Measurements from ENCODE around the gene FBXL20.
"Not testable (repeated sequence)": the region's sequence is repeated elsewhere in the genome, so short reads cannot be mapped to it uniquely, and the experiment has no call there.

The FBXL20 gene

DNA sequence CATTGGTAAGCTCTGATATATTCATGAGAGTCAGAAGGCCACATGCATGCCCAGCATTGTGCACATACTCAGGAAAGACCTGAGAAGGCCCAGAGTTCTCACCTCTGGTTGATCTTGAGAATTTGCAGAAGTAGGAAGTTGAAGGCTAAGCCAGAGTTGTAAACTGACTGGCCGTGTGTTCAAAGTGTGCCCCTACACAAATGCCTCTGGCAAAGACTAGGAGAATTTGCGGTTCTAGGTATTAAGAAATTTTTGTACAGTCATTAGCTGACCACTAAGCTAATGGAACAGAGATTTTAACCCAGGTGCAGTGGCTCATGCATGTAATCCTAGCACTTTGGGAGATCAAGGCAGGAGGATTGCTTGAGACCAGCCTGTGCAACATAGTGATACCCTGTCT lies 25.0 kb downstream of the FBXL20 start:
- DNase-seq, result no peak

DNA sequence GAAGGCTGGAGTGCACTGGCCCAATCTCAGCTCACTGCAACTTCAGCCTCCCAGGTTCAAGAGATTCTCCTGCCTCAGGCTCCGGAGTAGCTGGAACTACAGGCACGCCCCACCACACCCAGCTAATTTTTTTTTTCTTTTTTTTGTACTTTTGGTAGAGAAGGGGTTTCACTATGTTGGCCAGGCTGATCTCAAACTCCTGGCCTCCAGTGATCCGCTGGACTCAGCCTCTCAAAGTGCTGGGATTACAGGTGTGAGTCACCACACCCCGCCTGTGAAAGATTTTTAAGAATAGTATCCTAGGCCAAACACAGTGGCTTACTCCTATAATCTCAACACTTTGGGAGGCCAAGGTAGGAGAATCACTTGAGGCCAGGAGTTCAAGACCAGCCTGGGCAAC lies 33.6 kb downstream of the FBXL20 start:
- not testable (repeated sequence) for DNase-seq

DNA sequence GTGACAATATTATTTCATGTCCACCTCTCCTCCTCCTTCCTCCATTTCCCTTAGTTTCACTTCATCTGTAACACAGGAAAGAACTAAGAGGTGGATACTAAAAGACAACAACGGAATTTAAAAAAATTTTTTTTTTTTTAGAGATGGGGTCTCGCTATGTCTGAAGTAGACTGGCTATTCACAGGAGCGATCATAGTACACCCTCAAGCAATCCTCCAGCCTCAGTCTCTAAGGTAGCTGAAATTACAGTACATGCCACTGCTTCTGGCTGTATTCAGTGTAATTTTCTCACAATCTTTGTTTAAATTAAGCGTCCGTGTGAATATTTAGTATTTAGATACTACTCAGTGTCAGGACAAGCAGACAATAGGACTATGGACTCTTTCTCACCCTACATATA lies 35.6 kb downstream of the FBXL20 start:
- DNase-seq, result no peak

DNA sequence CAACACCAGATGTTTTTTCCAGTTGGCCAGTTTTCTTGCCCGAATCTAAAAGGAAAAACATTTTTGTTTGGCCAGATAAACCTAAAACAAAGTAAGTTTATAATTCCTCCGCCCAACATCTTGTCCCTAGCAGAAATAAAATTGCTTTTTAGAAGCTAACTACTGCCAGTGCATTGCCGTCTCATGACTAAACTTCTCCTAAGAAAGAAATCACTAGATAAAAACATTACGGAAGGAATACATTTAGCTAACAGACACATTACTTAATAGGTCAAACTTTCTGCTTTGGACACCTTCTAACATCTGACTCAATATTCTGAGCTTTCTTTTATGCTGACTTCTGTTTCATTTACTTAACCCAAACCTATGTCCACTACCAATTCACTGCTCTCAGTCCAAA lies 36.2 kb downstream of the FBXL20 start:
- DNase-seq, result no peak

DNA sequence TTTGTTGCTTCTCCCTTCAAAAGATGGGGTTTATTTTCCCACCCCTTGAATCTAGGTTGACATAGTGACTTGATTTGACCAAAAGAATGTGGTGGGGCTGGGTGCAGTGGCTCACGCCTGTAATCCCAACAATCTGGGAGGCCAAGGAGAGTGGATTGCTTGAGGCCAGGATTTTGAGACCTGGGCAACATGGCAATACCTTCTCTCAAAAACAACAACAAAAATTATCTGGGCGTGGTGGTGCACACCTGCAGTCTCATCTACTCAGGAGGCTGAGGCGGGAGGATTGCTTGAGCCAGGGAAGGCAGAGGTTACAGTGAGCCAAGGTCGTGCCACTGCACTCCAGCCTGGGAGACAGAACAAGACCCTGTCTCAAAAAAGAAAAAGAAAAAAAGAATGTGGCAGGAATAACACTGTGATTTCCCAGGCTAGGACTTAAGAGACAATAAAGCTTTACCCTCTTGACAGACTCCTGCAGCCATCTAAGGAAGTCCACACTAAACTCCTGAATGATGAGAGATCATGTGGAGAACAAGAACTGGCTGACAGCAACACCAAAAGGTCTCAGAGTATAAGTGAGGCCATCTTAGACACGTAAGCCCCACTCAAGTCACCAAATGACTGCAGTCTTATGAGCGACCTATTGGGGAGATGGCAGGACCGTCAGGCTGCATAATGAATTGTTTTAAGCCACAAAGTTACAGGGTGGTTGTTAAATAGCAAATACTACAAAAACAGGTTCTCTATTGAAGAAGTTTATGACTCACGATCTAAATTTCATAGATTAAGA lies 37.0 kb downstream of the FBXL20 start:
- no peak for DNase-seq

DNA sequence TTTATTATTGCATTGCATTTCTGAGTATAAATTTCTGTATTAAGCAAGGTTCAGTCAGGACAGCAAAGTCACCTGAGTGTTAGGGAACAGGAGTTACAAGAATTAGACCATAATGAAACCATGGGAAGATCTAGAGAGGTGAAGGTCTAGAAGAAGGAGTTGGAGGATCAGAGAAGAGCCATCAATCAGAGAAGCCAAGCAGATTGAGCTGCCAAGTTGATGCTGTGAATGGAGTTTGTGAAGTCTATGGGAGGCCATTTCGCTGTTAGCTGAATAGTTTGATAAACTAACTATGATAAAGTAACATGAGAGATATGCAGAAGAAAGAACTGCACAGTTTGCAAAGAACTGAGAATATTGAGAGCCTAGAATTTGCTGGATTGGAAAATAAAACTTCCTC lies 40.4 kb downstream of the FBXL20 start:
- DNase-seq, result no peak

DNA sequence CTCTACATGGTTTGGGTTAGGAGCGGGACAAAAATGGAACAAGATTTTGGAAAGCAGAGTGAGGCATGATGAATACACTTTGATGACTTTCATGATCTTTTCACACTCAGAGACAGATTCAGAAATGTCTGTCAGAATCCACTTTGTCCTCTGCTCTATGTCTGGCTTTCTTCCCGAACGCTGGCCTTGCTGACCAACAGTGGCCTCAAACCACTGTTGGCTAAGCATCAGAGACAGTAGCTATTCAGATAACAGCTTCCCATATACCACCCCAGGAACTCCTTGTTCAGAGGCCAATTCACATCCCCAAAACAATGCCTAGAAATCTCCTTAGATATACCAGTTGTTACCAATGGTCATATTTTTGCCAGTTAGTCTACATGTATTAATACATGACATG lies 40.9 kb downstream of the FBXL20 start:
- DNase-seq, result no peak

DNA sequence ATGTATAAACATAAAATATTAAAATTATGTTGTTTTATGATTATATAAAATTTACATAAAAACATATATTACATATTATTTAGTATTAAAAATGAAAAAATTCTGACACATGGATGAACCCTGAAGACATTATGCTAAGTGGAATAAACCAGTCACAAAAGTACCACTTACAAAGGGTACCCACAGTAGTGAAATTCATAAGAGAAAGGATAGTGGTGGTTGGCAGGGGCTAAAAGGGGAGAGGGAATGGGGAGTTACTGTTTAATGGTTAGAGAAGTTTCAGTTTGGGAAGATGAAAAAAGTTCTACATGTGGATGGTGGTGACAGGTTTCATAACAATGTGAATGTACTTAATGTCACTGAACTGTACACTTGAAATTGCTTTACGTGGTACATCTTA lies 41.4 kb downstream of the FBXL20 start:
- DNase-seq, result no peak

DNA sequence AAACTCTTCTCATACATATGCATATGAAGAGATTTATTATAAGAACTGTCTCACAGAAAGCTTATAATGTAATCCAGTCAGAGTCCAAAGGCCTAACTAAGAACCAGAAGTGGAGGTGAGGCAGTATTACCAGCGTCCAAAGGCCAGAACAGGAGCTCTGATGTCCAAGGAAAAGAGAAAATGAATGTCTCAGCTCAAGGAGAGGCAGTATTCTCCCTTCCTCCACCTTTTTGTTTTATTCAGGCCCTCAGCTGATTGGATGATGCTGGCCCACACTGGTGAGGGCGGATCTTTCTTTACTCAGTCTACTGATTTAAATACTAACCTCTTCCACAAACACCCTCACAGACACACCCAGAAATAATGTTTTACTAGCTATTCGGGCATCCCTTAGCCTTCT lies 43.4 kb downstream of the FBXL20 start:
- no peak for DNase-seq

DNA sequence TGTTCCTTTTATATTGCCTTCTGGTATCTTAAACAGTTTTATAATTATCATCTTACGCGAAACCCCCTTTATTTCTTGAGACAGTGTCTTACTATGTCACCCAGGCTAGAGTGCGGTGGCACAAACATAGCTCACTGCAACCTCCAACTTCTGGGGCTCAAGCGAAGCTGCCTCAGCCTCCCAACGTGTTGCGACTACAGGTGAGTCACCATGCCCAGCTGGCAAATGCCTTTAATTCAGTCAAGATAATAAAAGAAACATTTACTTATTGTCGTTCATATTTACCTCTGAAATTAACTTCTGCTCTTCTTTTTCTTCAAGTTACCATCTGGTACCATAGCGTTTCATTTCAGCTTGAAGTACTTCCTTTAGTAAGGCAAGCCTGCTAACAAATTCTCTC lies 43.9 kb downstream of the FBXL20 start:
- DNase-seq, result no peak

DNA sequence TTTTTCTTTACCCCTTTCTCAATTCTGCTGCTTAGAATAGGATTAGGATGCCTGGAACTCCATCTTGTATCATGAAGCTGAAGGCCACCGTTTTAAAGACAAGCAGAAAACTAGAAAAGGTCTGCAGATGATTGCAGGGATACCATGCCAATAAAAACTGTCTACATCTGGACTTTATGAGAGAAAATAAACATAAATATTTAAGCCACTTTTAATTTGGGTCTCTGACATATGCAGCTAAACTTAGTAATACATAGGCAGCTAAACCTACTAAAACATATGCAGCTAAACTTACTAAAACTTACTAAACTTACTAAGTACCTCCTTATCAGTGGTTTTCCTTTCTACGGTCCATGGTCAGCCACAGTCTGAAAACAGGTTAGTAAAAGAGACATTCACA lies 48.4 kb downstream of the FBXL20 start:
- no peak for DNase-seq

DNA sequence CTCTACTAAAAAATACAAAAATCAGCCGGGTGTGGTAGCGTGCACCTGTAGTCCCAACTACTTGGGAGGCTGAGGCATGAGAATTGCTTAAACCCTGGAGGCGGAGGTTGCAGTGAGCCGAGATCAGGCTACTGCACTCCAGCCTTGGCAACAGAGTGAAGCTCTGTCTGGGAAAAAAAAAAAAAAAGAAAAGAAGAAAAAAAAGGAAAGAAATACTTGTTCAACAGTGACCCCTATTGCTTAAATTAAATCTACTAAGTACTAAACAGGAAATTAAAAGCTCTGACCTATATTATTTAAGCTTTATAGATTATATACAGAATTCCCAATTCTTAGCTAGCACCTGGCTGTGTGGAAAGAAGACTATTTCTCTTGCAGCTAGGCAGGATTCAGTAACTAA lies 48.9 kb downstream of the FBXL20 start:
- DNase-seq, result no peak

DNA sequence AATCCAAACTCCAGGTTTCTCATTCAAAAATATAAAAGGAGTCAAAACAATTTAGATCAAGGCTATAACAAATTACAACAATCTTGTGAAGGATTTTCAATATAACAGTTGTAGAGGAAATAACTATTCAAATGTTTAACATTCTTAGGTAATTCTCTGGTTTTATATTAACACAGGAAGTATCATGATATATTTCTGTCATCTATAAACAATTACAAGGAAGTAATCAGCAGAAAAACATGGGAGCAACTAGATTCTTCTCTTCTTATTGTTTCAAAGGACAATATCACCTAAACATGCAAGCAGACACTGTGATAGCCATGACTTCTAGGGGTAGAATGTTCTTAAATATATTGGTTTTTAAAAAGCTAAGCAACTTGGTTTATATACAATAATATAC lies 49.9 kb downstream of the FBXL20 start:
- no peak for DNase-seq

DNA sequence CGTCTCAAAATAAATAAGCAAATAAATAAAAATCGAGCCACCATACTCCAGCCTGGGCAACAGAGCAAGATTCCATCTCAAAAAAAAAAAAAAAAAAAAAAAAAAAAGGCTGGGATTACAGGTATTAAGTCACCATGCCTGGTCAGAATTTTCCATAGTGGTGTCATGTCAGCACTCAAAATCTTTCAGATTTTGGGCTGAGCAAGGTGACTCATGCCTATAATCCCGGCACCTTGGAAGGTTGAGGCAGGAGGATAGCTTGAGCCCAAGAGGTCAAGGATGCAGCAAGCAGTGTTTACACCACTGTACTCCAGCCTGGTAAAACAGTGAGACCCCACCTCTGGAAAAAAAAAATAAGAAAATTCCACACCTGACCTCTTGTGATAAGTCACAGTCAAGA lies 52.2 kb downstream of the FBXL20 start:
- DNase-seq, result no peak

DNA sequence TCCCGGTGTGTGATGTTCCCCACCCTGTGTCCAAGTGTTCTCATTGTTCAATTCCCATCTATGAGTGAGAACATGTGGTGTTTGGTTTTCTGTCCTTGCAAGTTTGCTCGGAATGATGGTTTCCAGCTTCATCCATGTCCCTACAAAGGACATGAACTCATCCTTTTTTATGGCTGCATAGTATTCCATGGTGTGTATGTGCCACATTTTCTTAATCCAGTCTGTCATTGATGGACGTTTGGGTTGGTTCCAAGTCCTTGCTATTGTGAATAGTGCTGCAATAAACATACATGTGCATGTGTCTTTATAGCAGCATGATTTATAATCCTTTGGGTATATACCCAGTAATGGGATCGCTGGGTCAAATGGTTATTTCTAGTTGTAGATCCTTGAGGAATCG lies 54.6 kb downstream of the FBXL20 start:
- DNase-seq, result not testable (repeated sequence)

DNA sequence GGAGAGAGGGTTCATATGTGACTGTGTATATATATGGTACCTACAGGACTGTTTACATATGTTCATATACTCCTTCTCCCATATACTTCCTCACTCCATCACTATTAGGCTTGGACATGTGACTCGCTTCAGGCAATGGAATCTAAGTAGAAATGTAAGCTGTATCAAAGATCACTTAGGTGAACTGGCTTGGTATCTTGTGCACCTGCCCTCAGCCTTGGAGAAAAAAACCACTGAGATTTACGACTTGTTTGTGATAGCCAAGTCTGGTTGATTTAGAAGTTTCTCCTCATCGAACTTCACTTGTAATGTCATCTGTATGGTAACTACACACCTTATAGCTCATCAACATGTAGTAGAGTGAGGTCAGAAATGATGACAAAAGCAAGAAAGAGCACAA lies 59.9 kb downstream of the FBXL20 start:
- DNase-seq, result no peak

DNA sequence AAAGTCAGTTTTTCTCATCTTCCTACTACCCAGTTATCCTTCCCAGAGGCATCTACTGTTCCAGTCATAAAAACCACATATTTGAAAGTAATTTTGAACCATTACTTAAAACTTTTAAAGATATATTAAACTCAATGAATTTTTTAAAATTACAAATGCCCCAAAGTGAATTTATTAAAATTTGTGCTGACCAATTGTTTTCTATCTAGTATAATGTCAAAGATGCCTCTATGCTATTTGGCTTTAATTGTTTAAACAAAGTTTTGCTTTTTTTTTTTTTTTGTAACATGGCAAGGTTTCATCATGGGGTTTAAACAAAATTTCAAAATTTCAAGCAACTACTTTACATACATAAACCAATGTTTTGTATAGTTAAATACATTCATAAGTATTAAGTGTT lies 60.7 kb downstream of the FBXL20 start:
- no peak for DNase-seq

DNA sequence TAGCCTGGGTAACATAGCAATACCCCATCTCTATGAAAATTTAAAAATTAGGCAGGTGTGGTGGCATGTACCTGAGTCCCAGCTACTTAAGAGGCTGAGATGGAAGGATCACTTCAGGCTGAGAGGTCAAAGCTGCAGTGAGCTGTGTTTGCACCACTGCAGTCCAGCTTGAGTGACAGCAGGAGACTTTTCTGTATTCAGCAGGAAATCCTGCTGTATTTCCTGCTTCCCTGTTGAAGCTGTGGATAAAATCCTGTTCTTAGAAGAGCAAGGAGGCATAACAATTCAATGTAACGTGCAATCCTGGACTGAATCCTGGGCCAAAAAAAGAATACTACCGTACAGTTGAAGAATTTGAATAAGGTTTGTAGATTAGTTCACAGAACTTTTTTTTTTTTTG lies 62.2 kb downstream of the FBXL20 start:
- DNase-seq, result no peak

DNA sequence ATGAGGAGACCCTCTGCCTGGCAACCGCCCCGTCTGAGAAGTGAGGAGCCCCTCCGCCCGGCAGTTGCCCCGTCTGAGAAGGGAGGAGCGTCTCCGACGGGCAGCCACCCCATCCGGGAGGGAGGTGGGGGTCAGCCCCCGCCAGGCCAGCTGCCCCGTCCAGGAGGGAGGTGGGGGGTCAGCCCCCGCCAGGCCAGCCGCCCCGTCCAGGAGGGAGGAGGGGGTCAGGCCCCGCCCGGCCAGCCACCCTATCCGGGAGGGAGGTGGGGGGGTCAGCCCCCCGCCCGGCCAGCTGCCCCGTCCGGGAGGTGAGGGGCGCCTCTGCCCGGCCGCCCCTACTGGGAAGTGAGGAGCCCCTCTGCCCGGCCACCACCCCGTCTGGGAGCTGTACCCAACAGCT lies 63.8 kb downstream of the FBXL20 start:
- DNase-seq, result not testable (repeated sequence)

DNA sequence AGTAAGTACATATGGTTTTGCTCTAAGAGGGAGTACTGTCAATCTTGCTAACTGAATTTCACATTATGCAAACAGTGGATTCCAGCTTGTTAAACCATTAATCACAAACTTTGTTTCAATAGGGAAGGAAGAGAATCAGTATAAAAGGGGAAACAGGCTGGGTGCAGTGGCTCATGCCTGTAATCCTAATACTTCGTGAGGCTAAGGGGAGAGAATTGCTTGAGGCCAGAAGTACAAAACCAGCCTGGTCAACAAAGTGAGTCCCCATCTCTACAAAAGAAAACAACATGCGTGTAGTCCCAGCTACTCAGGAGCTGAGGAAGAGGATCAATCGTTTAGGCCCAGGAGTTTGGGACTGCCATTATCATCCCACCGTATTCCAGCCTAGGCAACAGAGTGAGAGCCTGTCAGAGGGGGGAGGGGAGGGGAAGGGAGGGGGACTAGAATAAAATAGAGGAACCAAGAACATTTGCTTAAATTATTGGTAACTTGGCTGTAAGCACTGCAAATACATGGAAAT lies 65.7 kb downstream of the FBXL20 start:
- no peak for DNase-seq

DNA sequence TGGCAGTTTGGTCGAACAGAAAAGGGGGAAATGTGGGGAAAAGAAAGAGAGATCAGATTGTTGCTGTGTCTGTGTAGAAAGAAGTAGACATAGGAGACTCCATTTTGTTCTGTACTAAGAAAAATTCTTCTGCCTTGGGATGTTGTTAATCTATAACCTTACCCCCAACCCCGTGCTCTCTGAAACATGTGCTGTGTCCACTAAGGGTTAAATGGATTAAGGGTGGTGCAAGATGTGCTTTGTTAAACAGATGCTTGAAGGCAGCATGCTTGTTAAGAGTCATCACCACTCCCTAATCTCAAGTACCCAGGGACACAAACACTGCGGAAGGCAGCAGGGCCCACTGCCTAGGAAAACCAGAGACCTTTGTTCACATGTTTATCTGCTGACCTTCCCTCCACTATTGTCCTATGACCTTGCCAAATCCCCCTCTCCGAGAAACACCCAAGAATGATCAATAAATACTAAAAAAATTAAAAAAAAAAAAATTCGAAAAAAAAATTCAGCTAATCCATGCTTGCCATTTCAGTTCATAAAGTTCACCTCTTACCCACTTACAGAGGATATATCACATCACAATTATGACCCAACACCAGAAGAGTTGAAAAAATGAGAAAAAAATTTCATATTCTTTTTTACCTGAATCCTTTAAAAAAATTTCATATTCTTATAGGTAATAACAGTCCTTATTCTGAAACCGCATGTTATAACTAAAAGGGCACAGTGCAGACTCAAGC lies 67.2 kb downstream of the FBXL20 start:
- DNase-seq, result not testable (repeated sequence)

DNA sequence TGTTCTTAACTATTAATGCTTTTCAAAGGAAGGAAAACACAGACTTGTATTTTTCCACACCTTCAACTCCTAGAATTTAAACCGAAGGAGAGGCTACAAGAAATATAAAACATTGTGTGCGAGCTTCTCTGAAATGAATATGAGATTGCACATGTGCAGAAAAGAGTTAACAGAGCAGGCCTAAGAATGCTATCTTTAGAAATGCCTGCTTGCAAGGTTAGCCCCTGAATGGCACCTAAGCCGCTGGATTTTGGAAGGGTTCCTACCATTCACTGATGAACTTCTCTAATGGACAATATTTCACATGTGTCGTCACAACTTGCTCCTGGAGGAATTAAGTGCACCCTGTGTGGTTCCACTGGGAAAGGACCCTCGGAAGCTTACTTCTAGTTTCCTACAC lies 69.3 kb downstream of the FBXL20 start:
- DNase-seq, result no peak

DNA sequence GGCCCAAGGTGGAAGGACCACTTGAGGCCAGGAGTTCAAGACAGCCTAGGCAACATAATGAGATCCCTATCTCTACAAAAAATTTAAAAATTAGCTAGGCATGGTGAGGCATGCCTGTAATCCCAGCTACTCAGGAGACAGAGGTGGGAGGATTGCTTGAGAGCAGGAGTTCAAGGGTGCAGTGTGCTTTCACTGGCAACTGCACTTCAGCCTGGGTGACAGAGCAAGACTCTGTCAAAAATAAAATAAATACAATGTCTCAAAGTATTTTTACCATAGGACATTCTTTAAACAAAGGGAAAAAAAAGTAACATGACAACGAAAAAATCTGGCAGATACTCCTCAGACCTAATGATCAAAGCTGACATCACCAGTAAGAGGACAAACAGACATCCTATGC lies 72.6 kb downstream of the FBXL20 start:
- no peak for DNase-seq

DNA sequence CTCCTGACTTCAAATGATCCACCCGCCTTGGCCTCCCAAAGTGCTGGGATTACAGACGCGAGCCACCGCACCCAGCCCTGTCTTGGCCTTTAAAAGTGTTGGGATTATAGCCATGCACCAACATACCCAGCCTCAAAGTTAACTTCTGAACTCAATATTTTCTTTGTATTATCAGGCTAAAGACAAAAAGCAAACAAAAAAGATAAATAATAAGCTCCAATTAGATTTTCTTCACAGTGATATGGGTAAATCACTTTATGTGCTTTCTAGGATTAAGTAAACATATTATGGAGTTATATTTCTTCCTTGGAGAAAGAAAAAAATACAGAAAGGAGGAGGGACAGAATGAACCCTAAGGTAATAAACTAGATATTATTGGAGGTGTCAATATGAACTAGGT lies 74.3 kb downstream of the FBXL20 start:
- DNase-seq, result no peak

Data from activated effector memory CD4-positive, alpha-beta T cell treated with anti-CD3 and anti-CD28 coated beads, Interleukin-2, amount 50 U/mL, for 16 hours (primary cell).